Activated CD8-positive, alpha-beta memory T cell treated with anti-CD3 and anti-CD28 coated beads, Interleukin-2, amount 50 U/mL, for 24 hours (primary cell): ENCODE results near the gene NKX1-1.
"Not testable (repeated sequence)": the region's sequence is repeated elsewhere in the genome, so short reads cannot be mapped to it uniquely, and the experiment has no call there.

ENCODE experiments used
- DNase-seq: peaks from one replicate; pipeline ENCODE4 v3.0.0-alpha.2; 2020; ENCODE audit errors: extremely low read depth

NKX1-1 gene

GRCh38 chr4:1373892-1374705, 32.1 kb downstream of the NKX1-1 start:
- no peak for DNase-seq

- DNase-seq: not testable (repeated sequence)
These were observed 33.7 kb downstream of the NKX1-1 start for GRCh38 chr4:1372576-1372975.

GRCh38 chr4:1371176-1372165, 34.8 kb downstream of the NKX1-1 start:
- no peak for DNase-seq

GRCh38 chr4:1370321-1371124, 35.7 kb downstream of the NKX1-1 start:
- no peak for DNase-seq

GRCh38 chr4:1369479-1370079, 36.7 kb downstream of the NKX1-1 start:
- no peak for DNase-seq

DNA sequence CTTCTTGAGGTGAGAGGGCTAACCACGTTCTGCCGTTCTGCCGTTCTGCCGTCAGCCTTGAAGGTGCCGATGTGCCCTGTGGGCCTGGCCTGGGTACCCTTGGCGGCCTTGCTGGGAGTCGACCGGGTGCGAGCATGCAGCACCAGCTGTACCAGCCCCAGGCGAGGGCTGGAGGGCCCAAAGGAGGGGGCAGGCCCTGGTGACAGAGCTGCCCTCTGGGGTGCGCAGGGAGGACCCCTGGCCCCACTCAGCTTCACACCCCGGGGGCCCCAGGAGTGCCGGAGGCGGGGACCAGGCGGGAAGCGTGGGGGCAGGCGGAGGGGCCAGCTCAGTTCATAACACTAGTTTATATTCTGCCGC, 37.2 kb downstream of the NKX1-1 start:
- no peak for DNase-seq

- DNase-seq: no peak
These were observed 37.7 kb downstream of the NKX1-1 start for GRCh38 chr4:1368421-1369090.

DNA sequence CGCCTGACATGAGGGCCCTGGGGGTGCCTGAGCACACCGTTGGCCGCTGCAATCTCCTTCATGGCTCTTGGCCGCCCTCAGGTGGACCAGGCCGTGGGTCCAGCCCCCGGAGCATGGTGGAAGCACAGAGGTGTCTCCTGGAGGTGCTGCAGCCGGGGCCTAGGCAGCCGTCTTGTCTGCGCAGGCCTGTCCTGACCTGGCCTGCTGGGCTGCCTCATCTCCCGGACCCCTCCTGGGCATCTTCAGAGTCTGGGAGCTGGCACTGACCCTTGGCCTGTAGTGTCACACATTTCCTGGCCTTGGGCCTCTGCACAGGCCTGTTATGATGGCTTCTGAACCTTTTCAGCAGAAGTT, 38.3 kb downstream of the NKX1-1 start:
- no peak for DNase-seq

DNA sequence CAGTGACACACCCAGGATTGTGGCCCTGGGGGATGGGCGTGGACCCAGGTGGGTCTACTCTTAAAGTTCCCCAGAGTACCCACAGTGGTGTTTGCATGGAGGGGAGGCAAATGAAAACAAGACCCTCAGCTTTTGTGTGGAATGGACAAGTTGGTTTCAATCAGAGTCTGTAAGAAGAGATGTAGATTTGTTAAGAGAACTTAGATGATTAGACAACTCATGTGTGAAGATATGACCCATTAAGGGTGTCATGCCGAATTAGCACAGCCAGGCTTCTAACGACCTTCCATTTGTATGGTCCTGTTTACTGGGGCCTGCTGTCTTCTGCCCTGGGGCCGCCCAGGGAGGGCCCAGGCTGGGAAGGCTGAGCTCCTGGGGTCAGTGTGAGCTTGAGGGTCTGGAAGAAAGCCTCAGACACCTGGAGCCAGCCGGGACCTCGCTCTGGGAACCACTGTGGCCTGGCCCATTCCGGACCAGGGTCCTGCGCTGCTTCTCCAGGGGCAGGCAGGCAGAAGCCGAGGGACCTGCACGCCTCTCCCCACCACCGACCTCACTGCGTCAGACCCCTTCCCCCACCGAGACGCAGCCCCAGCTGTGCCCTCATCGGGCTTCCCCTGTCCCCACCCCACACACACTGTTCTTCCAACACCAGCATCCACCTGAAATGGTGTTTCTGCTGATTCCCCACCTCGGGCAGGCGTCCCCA, 38.9 kb downstream of the NKX1-1 start:
- no peak for DNase-seq

GRCh38 chr4:1366371-1367229, 39.6 kb downstream of the NKX1-1 start:
- DNase-seq: no peak

- no peak for DNase-seq
These were observed 40.7 kb downstream of the NKX1-1 start for GRCh38 chr4:1365271-1366178.

DNA sequence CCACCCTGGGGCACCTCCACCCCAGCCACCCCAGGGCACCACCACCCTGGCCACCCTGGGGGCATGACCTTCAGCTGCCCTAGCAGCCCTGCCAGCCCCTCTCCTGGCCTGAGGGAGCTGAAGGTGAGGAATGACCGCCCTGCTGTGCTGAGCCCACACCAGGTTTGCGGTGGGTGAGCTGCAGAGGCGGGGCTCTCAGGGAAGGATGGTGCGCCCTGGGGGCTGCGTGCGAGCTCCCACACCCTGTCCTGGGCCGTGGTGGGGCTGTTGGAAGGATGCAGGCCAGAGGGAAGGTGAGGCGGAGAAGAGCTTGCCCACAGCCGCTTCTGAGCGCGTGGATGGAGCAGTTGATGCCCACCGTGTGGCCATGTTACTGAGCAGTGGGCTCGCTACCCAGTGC, 41.5 kb downstream of the NKX1-1 start:
- no peak for DNase-seq

GRCh38 chr4:1364217-1364616, 42.0 kb downstream of the NKX1-1 start:
- no peak for DNase-seq

GRCh38 chr4:1363513-1363912, 42.7 kb downstream of the NKX1-1 start:
- no peak for DNase-seq

DNA sequence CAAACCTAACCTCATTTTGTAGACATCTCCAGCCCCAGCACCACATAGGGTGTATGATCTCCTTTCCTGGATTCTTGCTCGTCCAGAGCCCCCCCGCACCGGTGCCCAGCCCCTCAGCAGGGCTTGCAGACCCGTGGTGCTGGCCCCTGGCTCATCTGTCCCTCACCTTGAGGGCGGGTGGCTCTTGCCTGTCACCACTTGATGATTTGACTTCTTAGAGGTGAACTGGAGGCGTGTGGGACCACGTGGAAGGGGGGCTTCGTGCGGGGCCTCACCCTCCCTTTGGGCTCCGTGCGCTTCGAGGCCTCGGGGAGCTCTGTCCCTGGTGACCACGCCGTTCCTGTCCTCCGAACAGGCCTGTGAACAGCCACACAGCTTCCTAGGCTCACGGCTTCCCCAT, 43.7 kb downstream of the NKX1-1 start:
- DNase-seq: no peak

- no peak for DNase-seq
These were observed 44.2 kb downstream of the NKX1-1 start for GRCh38 chr4:1362046-1362445.

GRCh38 chr4:1361431-1361830, 44.8 kb downstream of the NKX1-1 start:
- DNase-seq: no peak
